Kidney (tissue), 14 donors: ENCODE data around the gene RPE65. TPM values are rescaled to one million over a fixed set of nuclear protein-coding genes. Genes with fewer than 3 reads are reported as not detected.

Experiments used
- DNase-seq, 5 donors: peaks; one replicate each; pipeline ENCODE4 v3.0.0-alpha.2; 2013 to 2020
- FAIRE-seq: peaks from 2 replicates; lab custom pipeline; 2012; peaks lifted over from hg19 to GRCh38; lab: Jason Lieb, UNC
- H3K27ac ChIP-seq, 2 donors: one replicate each; pipeline ENCODE4 v1.7.0; 2013; ENCODE audit warnings: low read depth in 2 of 2, low read length in 2 of 2, inconsistent platforms in 1 of 2
- H3K27me3 ChIP-seq: one replicate; pipeline ENCODE4 v1.7.1; 2013; ENCODE audit warnings: low read length, inconsistent platforms; ENCODE audit not compliant: control insufficient read depth, insufficient read depth
- H3K36me3 ChIP-seq, 3 donors: one replicate each; pipeline versions ENCODE4 v1.7.0 to v1.7.1; 2013; ENCODE audit warnings: low read length in 3 of 3, control low read depth in 1 of 3, inconsistent platforms in 1 of 3; ENCODE audit not compliant: insufficient read depth in 3 of 3, control insufficient read depth in 2 of 3
- H3K4me1 ChIP-seq, 3 donors: one replicate each; pipeline versions ENCODE4 v1.7.0 to v1.7.1; 2013; ENCODE audit warnings: low read length in 3 of 3, inconsistent platforms in 1 of 3, low read depth in 1 of 3; ENCODE audit not compliant: control insufficient read depth in 2 of 3, insufficient read depth in 2 of 3
- H3K4me3 ChIP-seq, 3 donors: one replicate each; pipeline versions ENCODE4 v1.7.0 to v1.8.1; 2013; ENCODE audit warnings: low read length in 3 of 3, control low read depth in 1 of 3, inconsistent platforms in 1 of 3
- H3K9ac ChIP-seq, 3 donors: one replicate each; pipeline versions ENCODE4 v1.7.0 to v1.7.1; 2013; ENCODE audit warnings: low read length in 3 of 3, control low read depth in 1 of 3, inconsistent platforms in 1 of 3
- H3K9me3 ChIP-seq, 3 donors: one replicate each; pipeline versions ENCODE4 v1.7.0 to v1.7.1; 2013; ENCODE audit warnings: low read length in 3 of 3, control low read depth in 1 of 3, inconsistent platforms in 1 of 3; ENCODE audit not compliant: control insufficient read depth in 2 of 3, insufficient read depth in 1 of 3
- intact Hi-C: fragments of 100-400 bp; cut with DNase I; formaldehyde crosslinking; loops from one replicate; pipeline ENCODE4 v1.11.1; 2022
- polyA plus RNA-seq: library from polyadenylated mRNA; stranded (reverse); fragments of 350-450 nt; fragmentation: Illumina TruSeq; extraction: RNeasy Lipid Tissue Mini Kit (QIAGEN cat#74804); gene quantifications from one replicate; pipeline ENCODE4 v1.2.3, GENCODE V29; 2014; ENCODE audit warnings: low read depth, low replicate concordance; ENCODE audit not compliant: insufficient read depth
- total RNA-seq: library from RNA; stranded (reverse); fragmentation: NEBNext Ultra II Directional; extraction: Animal tissue kit (Norgen Biotek cat#: 25700); gene quantifications from one replicate; pipeline ENCODE4 v1.2.1, GENCODE V29; 2021
- TF ChIP-seq, protein P1 (sequence below): IDR thresholded peaks from 3 replicates; pipeline ENCODE4 v1.5.1; 2012; ENCODE audit warnings: mild to moderate bottlenecking, moderate library complexity, borderline replicate concordance; ENCODE audit not compliant: insufficient read depth; ENCODE audit errors: extremely low read depth
- donor health status: control.
- donor health status: control.
- donor health status: control.
- donor health status: control.
- donor health status: control.
- donor health status: DM: yes; HTN: yes; CAD: no.
- donor health status: Normal renal cell carcinoma (clear cell type).

RPE65 gene
- total and polyA plus RNA-seq, 2 donors from 2014 or later = not detected

DNA sequence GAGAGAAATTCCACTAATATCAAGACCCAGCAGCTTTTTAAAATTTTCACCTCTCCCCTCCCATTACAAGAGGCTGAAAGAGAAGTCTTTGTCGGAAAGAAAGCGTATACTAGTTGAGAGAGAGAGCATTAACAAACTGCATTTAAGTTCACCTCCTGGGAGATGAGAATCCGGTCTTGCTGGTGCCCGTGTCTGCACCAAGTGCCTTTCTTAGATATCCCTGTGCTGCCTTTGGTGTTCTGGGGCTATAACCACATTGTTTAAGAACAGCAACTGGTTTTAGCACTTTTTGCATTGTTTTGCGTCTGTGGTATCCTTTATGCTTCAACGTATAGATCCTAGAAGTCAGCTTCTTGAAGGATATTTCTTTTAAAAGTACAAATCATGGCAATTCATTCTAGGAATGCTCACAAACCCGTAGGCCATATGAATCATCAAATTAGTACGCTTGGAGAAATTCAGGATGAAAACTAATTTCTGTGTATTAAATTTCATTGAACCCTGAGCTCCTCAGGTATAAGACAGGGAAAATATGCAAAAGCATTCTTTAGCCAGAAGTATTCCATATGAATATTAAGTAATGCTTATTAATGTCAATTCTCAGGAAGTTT lies 3.4 kb upstream of the RPE65 start:
- Histone ChIP-seq H3K27me3 (no peaks in the 10 kb centered on the region), H3K36me3 (no peaks in the 10 kb centered on the region), H3K4me3 (no peak overlapping the region), H3K9ac (no peak overlapping the region), H3K4me1 (no peaks in the 10 kb centered on the region), H3K9me3 (no peaks in the 10 kb centered on the region), H3K27ac (no peak overlapping the region)
- TF ChIP-seq, protein P1, sequence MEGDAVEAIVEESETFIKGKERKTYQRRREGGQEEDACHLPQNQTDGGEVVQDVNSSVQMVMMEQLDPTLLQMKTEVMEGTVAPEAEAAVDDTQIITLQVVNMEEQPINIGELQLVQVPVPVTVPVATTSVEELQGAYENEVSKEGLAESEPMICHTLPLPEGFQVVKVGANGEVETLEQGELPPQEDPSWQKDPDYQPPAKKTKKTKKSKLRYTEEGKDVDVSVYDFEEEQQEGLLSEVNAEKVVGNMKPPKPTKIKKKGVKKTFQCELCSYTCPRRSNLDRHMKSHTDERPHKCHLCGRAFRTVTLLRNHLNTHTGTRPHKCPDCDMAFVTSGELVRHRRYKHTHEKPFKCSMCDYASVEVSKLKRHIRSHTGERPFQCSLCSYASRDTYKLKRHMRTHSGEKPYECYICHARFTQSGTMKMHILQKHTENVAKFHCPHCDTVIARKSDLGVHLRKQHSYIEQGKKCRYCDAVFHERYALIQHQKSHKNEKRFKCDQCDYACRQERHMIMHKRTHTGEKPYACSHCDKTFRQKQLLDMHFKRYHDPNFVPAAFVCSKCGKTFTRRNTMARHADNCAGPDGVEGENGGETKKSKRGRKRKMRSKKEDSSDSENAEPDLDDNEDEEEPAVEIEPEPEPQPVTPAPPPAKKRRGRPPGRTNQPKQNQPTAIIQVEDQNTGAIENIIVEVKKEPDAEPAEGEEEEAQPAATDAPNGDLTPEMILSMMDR = no peak
- FAIRE-seq = no peak
- intact Hi-C loops = no loop called here
- DNase-seq = no peak

DNA sequence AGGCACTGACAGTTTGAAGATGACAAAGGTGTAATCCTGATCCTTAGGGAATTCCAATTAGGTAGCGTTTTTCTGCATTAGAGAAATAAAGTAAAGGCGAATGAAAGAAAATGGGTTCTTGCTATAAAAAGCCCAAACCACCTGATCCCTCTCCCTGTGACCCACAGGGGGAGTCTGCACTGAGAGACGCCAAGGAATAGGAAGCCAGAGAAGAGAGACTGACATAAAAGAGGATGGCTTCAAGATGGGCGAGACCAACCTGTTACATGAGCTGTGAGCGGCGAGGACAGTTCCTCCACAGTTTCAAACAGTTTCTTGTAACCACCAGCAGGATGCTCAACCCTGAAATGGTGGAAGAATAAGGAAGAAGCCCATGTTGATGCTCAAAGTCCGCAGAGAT lies 1.4 kb downstream of the RPE65 start:
- FAIRE-seq (no peak), DNase-seq (no peak)
- Histone ChIP-seq H3K9ac (no peak overlapping the region), H3K4me1 (no peaks in the 10 kb centered on the region), H3K4me3 (no peak overlapping the region), H3K27me3 (no peaks in the 10 kb centered on the region), H3K27ac (no peak overlapping the region), H3K9me3 (no peaks in the 10 kb centered on the region), H3K36me3 (no peaks in the 10 kb centered on the region)
- intact Hi-C loops = no loop called here
- TF ChIP-seq, protein P1 = no peak

DNA sequence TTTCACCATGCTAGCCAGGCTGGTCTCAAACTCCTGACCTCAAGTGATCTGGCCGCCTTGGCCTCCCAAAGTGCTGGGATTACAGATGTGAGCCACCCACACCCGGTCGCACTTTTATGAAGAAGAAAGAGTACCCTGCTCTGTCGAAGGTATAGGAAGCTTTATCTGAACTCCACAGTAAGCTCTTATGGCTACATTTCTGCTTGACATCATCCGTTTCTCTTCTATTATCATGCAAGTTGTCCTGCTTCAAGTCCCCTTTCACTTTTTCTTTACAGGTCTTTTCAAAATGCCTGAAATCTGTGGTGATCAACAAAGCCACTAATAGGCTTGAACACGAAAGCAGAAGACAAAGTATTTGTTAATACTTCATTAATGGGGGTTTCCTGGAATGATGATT lies 4.0 kb downstream of the RPE65 start:
- intact Hi-C loops = no loop called here
- FAIRE-seq = no peak

More for the DNA sequence above, 4.0 kb downstream of the RPE65 start:
- no peak overlapping the region for H3K9ac ChIP-seq
- H3K27me3 ChIP-seq = no peaks in the 10 kb centered on the region
- H3K9me3 ChIP-seq = no peaks in the 10 kb centered on the region
- no peaks in the 10 kb centered on the region for H3K36me3 ChIP-seq
- H3K27ac ChIP-seq = no peak overlapping the region
- no peaks in the 10 kb centered on the region for H3K4me1 ChIP-seq
- H3K4me3 ChIP-seq = no peak overlapping the region
- DNase-seq = no peak
- TF ChIP-seq, protein P1 = no peak
